ENCODE measurements around the gene CCN2. TPM values are rescaled to one million over a fixed set of nuclear protein-coding genes. Genes with fewer than 3 reads are reported as not detected.

Gene CCN2
- total RNA-seq, 1 experiment from 2014 or later: 67.8 TPM

- Mint-ChIP-seq H3K4me3 (peak overlapping the region; percentile 82), H3K9me3 (no peaks in the 10 kb centered on the region), H3K4me1 (peaks cover 69% of the 10 kb centered on the region), H3K27ac (peak overlapping the region; percentile 44; the same call in 1 of the 2 replicates), H3K27me3 (ENCODE audit: low read depth) (no peaks in the 10 kb centered on the region), H3K36me3 (peaks cover 27% of the 10 kb centered on the region)
- TF ChIP-seq CTCF (IDR thresholded peaks at IDR 0.05) (no peak), GRHL2 (CRISPR knock-in tag; IDR thresholded peaks at IDR 0.05; ENCODE audit: insufficient replicate concordance, severe bottlenecking) (no peak), GABPB1 (CRISPR knock-in tag; IDR thresholded peaks at IDR 0.05) (0 out of 2 replicates have a peak, but pooled peaks have one; percentile 2), PRRX2 (CRISPR knock-in tag; IDR thresholded peaks at IDR 0.05) (peak; percentile 9; the same call in 1 of the 2 replicates), NFATC4 (CRISPR knock-in tag; IDR thresholded peaks at IDR 0.05) (0 out of 2 replicates have a peak, but pooled peaks have one; percentile 49), EMX1 (CRISPR knock-in tag; IDR thresholded peaks at IDR 0.05) (0 out of 2 replicates have a peak, but pooled peaks have one; percentile 80), ERG (CRISPR knock-in tag; IDR thresholded peaks at IDR 0.05) (peak; percentile 14; the same call in 1 of the 2 replicates), ZNF532 (CRISPR knock-in tag; IDR thresholded peaks at IDR 0.05; ENCODE audit: borderline replicate concordance) (peak; percentile 16; the same call in 1 of the 2 replicates), SOX15 (CRISPR knock-in tag; IDR thresholded peaks at IDR 0.05) (no peak), ZNF671 (CRISPR knock-in tag; IDR thresholded peaks at IDR 0.05) (0 out of 2 replicates have a peak, but pooled peaks have one; percentile 53), CDX4 (CRISPR knock-in tag; IDR thresholded peaks at IDR 0.05; ENCODE audit: borderline replicate concordance) (no peak; the same call in 1 of the 2 replicates)
- TF ChIP-seq, protein P1, sequence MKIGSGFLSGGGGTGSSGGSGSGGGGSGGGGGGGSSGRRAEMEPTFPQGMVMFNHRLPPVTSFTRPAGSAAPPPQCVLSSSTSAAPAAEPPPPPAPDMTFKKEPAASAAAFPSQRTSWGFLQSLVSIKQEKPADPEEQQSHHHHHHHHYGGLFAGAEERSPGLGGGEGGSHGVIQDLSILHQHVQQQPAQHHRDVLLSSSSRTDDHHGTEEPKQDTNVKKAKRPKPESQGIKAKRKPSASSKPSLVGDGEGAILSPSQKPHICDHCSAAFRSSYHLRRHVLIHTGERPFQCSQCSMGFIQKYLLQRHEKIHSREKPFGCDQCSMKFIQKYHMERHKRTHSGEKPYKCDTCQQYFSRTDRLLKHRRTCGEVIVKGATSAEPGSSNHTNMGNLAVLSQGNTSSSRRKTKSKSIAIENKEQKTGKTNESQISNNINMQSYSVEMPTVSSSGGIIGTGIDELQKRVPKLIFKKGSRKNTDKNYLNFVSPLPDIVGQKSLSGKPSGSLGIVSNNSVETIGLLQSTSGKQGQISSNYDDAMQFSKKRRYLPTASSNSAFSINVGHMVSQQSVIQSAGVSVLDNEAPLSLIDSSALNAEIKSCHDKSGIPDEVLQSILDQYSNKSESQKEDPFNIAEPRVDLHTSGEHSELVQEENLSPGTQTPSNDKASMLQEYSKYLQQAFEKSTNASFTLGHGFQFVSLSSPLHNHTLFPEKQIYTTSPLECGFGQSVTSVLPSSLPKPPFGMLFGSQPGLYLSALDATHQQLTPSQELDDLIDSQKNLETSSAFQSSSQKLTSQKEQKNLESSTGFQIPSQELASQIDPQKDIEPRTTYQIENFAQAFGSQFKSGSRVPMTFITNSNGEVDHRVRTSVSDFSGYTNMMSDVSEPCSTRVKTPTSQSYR (CRISPR knock-in tag; IDR thresholded peaks at IDR 0.05): no peak
- DNase-seq (ENCODE audit: low spot score) (no peak), ATAC-seq (no peak)
- CTCF ChIA-PET: interaction anchor here (0.6 to 3.4 kb wide), 11 partner anchors 26 to 669 kb away, joined by 3 to 20 read pairs (median 4); no protein-coding TSS in a partner anchor
- POLR2A ChIA-PET: interaction anchor here (0.5 kb wide), 1 partner anchor 11 kb away, joined by 3 read pairs; no protein-coding TSS in a partner anchor
These were observed 2.2 kb downstream of the CCN2 start for GRCh38 chr6:131948692-131949619.
